ENCODE data around the gene ANO2. TPM values are rescaled to one million over a fixed set of nuclear protein-coding genes. Genes with fewer than 3 reads are reported as not detected.

Gene ANO2
- polyA plus RNA-seq, 1 donor from 2014 or later, result 1.8 TPM

- Histone ChIP-seq H3K27ac (ENCODE audit: low read length) (no peak overlapping the region), H3K27me3 (ENCODE audit: insufficient read depth, low read depth, low read length) (no peaks in the 10 kb centered on the region), H3K36me3 (ENCODE audit: insufficient read depth, low read length) (no peaks in the 10 kb centered on the region), H4K20me1 (ENCODE audit: insufficient read depth) (no peaks in the 10 kb centered on the region), H3K79me2 (replicated peaks; ENCODE audit: insufficient read depth, low read length) (no peaks in the 10 kb centered on the region), H3F3A (ENCODE audit: insufficient read depth, low read length, poor library complexity, severe bottlenecking) (no peaks in the 10 kb centered on the region), H3K9me2 (ENCODE audit: insufficient read depth, low read length) (no peaks in the 10 kb centered on the region), H2AFZ (ENCODE audit: low read depth, low read length) (no peak overlapping the region), H3K4me3 (ENCODE audit: low read length) (no peak overlapping the region), H3K4me2 (ENCODE audit: low read length) (no peak overlapping the region), H3K9me3 (ENCODE audit: low read length) (no peaks in the 10 kb centered on the region), H3K9ac (ENCODE audit: low read length) (no peak overlapping the region)
- no peak for TF ChIP-seq EZH2 (IDR thresholded peaks at IDR 0.05; ENCODE audit: borderline replicate concordance, insufficient read depth, low read length, poor library complexity, severe bottlenecking)
Measured at GRCh38 chr12:5748027-5748426, 197.0 kb downstream of the ANO2 start.

DNA sequence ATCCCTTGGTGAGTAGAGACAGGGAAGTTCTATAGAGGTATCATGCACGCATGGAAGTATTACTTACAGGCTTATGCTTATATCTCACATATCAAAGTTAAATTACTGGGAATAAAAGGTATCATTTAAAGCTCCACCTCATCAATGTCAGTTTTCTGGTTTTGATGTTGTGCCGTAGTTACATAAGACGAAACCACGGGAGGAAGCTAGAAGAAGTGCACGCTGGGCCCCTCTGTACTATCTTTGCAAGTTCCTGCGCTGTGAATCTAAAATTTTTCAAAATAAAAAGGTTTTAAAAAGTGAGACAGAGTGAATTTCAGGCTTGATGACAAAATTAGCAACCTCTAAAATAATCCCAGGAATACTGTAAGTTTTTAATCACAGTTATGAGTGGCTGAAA, 198.1 kb downstream of the ANO2 start:
- H3K9me2 ChIP-seq (ENCODE audit: insufficient read depth, low read length), result no peaks in the 10 kb centered on the region
- H3K27me3 ChIP-seq (ENCODE audit: insufficient read depth, low read depth, low read length), result no peaks in the 10 kb centered on the region
- no peaks in the 10 kb centered on the region for H3F3A ChIP-seq (ENCODE audit: insufficient read depth, low read length, poor library complexity, severe bottlenecking)
- no peaks in the 10 kb centered on the region for H3K36me3 ChIP-seq (ENCODE audit: insufficient read depth, low read length)
- H3K4me2 ChIP-seq (ENCODE audit: low read length), result no peak overlapping the region
- no peak overlapping the region for H2AFZ ChIP-seq (ENCODE audit: low read depth, low read length)
- no peak overlapping the region for H3K4me3 ChIP-seq (ENCODE audit: low read length)
- H3K79me2 ChIP-seq (replicated peaks; ENCODE audit: insufficient read depth, low read length), result no peaks in the 10 kb centered on the region
- no peak for TF ChIP-seq TAF1 (IDR thresholded peaks at IDR 0.05; ENCODE audit: low read depth)
- TF ChIP-seq EZH2 (IDR thresholded peaks at IDR 0.05; ENCODE audit: borderline replicate concordance, insufficient read depth, low read length, poor library complexity, severe bottlenecking), result no peak
- TF ChIP-seq EP300 (conservative IDR thresholded peaks at IDR 0.05; ENCODE audit: poor library complexity, severe bottlenecking), result no peak
- no peak for TF ChIP-seq SMC3 (conservative IDR thresholded peaks at IDR 0.05; ENCODE audit: poor library complexity)
- no peak for TF ChIP-seq CTCF (IDR thresholded peaks at IDR 0.05; ENCODE audit: poor library complexity, severe bottlenecking)
- TF ChIP-seq POLR2AphosphoS5 (IDR thresholded peaks at IDR 0.05), result no peak
- TF ChIP-seq MXI1 (conservative IDR thresholded peaks at IDR 0.05; ENCODE audit: poor library complexity, severe bottlenecking), result no peak
- TF ChIP-seq REST (IDR thresholded peaks at IDR 0.05; ENCODE audit: borderline replicate concordance), result no peak
- no peak for TF ChIP-seq RAD21 (conservative IDR thresholded peaks at IDR 0.05)
- H3K9me3 ChIP-seq (ENCODE audit: low read length), result no peaks in the 10 kb centered on the region
- peak overlapping the region; percentile 53 for H3K27ac ChIP-seq (ENCODE audit: low read length)
- H4K20me1 ChIP-seq (ENCODE audit: insufficient read depth), result no peaks in the 10 kb centered on the region
- no peak overlapping the region for H3K9ac ChIP-seq (ENCODE audit: low read length)

All from neural cell (in vitro differentiated cells).